ENCODE data around the gene CAMK2D. TPM values are rescaled to one million over a fixed set of nuclear protein-coding genes. Genes with fewer than 3 reads are reported as not detected.

The CAMK2D gene
- total and polyA plus RNA-seq, 2 experiments from 2014 or later: 4.9 to 14.6 TPM

- TF ChIP-seq ZNF114 (CRISPR knock-in tag; IDR thresholded peaks at IDR 0.05): no peak
- no peak for TF ChIP-seq NANOG (IDR thresholded peaks at IDR 0.05; ENCODE audit: borderline replicate concordance)
- TF ChIP-seq STAT1 (IDR thresholded peaks at IDR 0.05; ENCODE audit: unreplicated experiment): no peak
- no peak for TF ChIP-seq JUNB (IDR thresholded peaks at IDR 0.05; ENCODE audit: unreplicated experiment)
- no peak for TF ChIP-seq CREB1 (CRISPR knock-in tag; IDR thresholded peaks at IDR 0.05; ENCODE audit: low read depth)
- TF ChIP-seq POLR2AphosphoS5 (IDR thresholded peaks at IDR 0.05; ENCODE audit: low read depth): no peak
- no peak for TF ChIP-seq ETS1 (IDR thresholded peaks at IDR 0.05)
- no peak for TF ChIP-seq REST (IDR thresholded peaks at IDR 0.05; ENCODE audit: unreplicated experiment)
- TF ChIP-seq ZNF331 (CRISPR knock-in tag; IDR thresholded peaks at IDR 0.05; ENCODE audit: low read depth): no peak
- TF ChIP-seq EZH2 (IDR thresholded peaks at IDR 0.05; ENCODE audit: low read depth, unreplicated experiment): no peak
Observed at GRCh38 chr4:113442826-113443225, 318.7 kb downstream of the CAMK2D start (continued).

- no peaks in the 10 kb centered on the region for H3K27me3 ChIP-seq (ENCODE audit: insufficient read depth)
- no peak overlapping the region for H3K4me3 ChIP-seq
- H3K4me2 ChIP-seq: no peak overlapping the region
- Mint-ChIP-seq H3K27me3 (ENCODE audit: insufficient read depth, low read depth, poor library complexity) (no peaks in the 10 kb centered on the region), H3K4me3 (no peak overlapping the region), H3K36me3 (ENCODE audit: low read depth) (no peaks in the 10 kb centered on the region), H3K27ac (no peak overlapping the region), H3K4me1 (peaks cover 11% of the 10 kb centered on the region; the same call in 2 of the 3 replicates), H3K9me3 (no peaks in the 10 kb centered on the region)
- H3K36me3 ChIP-seq (ENCODE audit: insufficient read depth): no peaks in the 10 kb centered on the region
- TF ChIP-seq EZH2 (IDR thresholded peaks at IDR 0.05; ENCODE audit: low read depth, unreplicated experiment) (no peak), ZNF331 (CRISPR knock-in tag; IDR thresholded peaks at IDR 0.05; ENCODE audit: low read depth) (no peak), CTCF (conservative IDR thresholded peaks at IDR 0.05; ENCODE audit: low read depth in 2 of 2) (no peak), NANOG (IDR thresholded peaks at IDR 0.05; ENCODE audit: borderline replicate concordance) (no peak), ZNF114 (CRISPR knock-in tag; IDR thresholded peaks at IDR 0.05) (no peak)
- H4K20me1 ChIP-seq (replicated peaks; ENCODE audit: insufficient read depth): no peaks in the 10 kb centered on the region
- no peaks in the 10 kb centered on the region for H3F3A ChIP-seq (replicated peaks; ENCODE audit: low read depth)
- no peak overlapping the region for H2AFZ ChIP-seq
- ATAC-seq (no peak), DNase-seq (ENCODE audit: low spot score) (no peak)
- H3K9me2 ChIP-seq (ENCODE audit: insufficient read depth): no peaks in the 10 kb centered on the region
- no peaks in the 10 kb centered on the region for H3K4me1 ChIP-seq (ENCODE audit: insufficient read depth)
- no peak overlapping the region for H3K27ac ChIP-seq (ENCODE audit: low read depth)
- H3K79me2 ChIP-seq (replicated peaks; ENCODE audit: insufficient read depth): no peaks in the 10 kb centered on the region
Observed at GRCh38 chr4:113440371-113440770, 321.2 kb downstream of the CAMK2D start.
